ENCODE results near the gene OCRL. TPM values are rescaled to one million over a fixed set of nuclear protein-coding genes. Genes with fewer than 3 reads are reported as not detected.

Gene OCRL
- total RNA-seq, 1 experiment from 2014 or later, result 41.4 TPM

GRCh38 chrX:129637217-129638109 lies 97.4 kb downstream of the OCRL start:
- H3K79me2 ChIP-seq (ENCODE audit: low read depth), result no peaks in the 10 kb centered on the region
- TF ChIP-seq EZH2 (IDR thresholded peaks at IDR 0.05; ENCODE audit: low read depth), result no peak
- TF ChIP-seq, protein P1, sequence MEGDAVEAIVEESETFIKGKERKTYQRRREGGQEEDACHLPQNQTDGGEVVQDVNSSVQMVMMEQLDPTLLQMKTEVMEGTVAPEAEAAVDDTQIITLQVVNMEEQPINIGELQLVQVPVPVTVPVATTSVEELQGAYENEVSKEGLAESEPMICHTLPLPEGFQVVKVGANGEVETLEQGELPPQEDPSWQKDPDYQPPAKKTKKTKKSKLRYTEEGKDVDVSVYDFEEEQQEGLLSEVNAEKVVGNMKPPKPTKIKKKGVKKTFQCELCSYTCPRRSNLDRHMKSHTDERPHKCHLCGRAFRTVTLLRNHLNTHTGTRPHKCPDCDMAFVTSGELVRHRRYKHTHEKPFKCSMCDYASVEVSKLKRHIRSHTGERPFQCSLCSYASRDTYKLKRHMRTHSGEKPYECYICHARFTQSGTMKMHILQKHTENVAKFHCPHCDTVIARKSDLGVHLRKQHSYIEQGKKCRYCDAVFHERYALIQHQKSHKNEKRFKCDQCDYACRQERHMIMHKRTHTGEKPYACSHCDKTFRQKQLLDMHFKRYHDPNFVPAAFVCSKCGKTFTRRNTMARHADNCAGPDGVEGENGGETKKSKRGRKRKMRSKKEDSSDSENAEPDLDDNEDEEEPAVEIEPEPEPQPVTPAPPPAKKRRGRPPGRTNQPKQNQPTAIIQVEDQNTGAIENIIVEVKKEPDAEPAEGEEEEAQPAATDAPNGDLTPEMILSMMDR (conservative IDR thresholded peaks at IDR 0.05), result peak; percentile 99
- no peaks in the 10 kb centered on the region for H3K9me3 ChIP-seq (ENCODE audit: insufficient read depth, low read depth)
- H3K4me2 ChIP-seq, result no peak overlapping the region
- no peak overlapping the region for H3K27ac ChIP-seq
- H3K9me2 ChIP-seq (ENCODE audit: insufficient read depth), result no peaks in the 10 kb centered on the region
- intact Hi-C loops (cut with micrococcal nuclease; ENCODE audit: unreplicated experiment), result loop anchor here (1.0 to 10.0 kb wide), 4 partner anchors 30 to 423 kb away; no protein-coding TSS in a partner anchor
- H3K4me1 ChIP-seq (replicated peaks; ENCODE audit: insufficient read depth), result no peaks in the 10 kb centered on the region
- H2AFZ ChIP-seq, result no peak overlapping the region
- ChIA-PET CTCF (interaction anchor here (0.5 to 0.9 kb wide), 2 partner anchors 64 to 1082 kb away, joined by 4 to 5 read pairs; no protein-coding TSS in a partner anchor), POLR2A (ENCODE audit: unreplicated experiment) (interaction anchor here (0.6 kb wide), 1 partner anchor 10 kb away, joined by 3 read pairs; no protein-coding TSS in a partner anchor)
- no peaks in the 10 kb centered on the region for H3K27me3 ChIP-seq (ENCODE audit: insufficient read depth, low read depth)
- no peaks in the 10 kb centered on the region for H4K20me1 ChIP-seq (ENCODE audit: insufficient read depth)
- BruUV-seq (replicated peaks), result no TSS peak
- no peak overlapping the region for H3K4me3 ChIP-seq
- H3F3A ChIP-seq (ENCODE audit: insufficient read depth, low read depth), result no peaks in the 10 kb centered on the region
- DNase-seq, result peak; percentile 41 to 66
- H3K36me3 ChIP-seq (ENCODE audit: low read depth), result no peaks in the 10 kb centered on the region

DNA sequence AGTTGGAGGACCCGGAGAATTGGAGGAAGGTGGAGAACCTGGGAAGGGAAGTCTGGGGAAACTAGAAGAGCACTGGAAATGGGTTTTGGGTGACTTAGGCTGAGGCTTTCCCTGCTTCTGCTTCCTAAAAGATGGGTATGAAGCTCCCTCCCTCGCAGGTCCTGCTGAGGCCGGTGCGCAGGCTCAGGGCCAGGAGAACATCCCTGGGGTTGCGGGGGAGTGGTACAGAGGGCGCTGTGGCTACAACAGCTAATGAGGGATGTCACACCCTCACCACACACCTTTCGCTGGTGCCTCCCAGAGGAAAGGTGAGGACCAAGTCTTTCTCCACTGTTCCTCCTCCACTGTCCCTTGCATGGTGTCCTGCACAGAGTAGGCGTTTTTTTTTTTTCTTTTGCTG lies 98.9 kb downstream of the OCRL start:
- POLR2A ChIA-PET (ENCODE audit: unreplicated experiment), result no interaction called here
- TF ChIP-seq EZH2 (IDR thresholded peaks at IDR 0.05; ENCODE audit: low read depth), result no peak
- TF ChIP-seq, protein P1 (conservative IDR thresholded peaks at IDR 0.05), result no peak
- no peak for DNase-seq
- H3K4me2 ChIP-seq, result no peak overlapping the region
- no peaks in the 10 kb centered on the region for H4K20me1 ChIP-seq (ENCODE audit: insufficient read depth)
- BruUV-seq (replicated peaks), result no TSS peak
- no peak overlapping the region for H3K4me3 ChIP-seq
- no peaks in the 10 kb centered on the region for H3K9me2 ChIP-seq (ENCODE audit: insufficient read depth)
- no peaks in the 10 kb centered on the region for H3K79me2 ChIP-seq (ENCODE audit: low read depth)
- H3F3A ChIP-seq (ENCODE audit: insufficient read depth, low read depth), result no peaks in the 10 kb centered on the region
- H3K9me3 ChIP-seq (ENCODE audit: insufficient read depth, low read depth), result no peaks in the 10 kb centered on the region
- CTCF ChIA-PET, result interaction anchor here (0.6 kb wide), 1 partner anchor 261 kb away, joined by 9 read pairs; no protein-coding TSS in a partner anchor
- no peaks in the 10 kb centered on the region for H3K27me3 ChIP-seq (ENCODE audit: insufficient read depth, low read depth)
- intact Hi-C loops (cut with micrococcal nuclease; ENCODE audit: unreplicated experiment), result loop anchor here (10.0 kb wide), 1 partner anchor 186 kb away; no protein-coding TSS in a partner anchor
- H3K36me3 ChIP-seq (ENCODE audit: low read depth), result no peaks in the 10 kb centered on the region
- H3K4me1 ChIP-seq (replicated peaks; ENCODE audit: insufficient read depth), result no peaks in the 10 kb centered on the region
- no peak overlapping the region for H3K27ac ChIP-seq
- H2AFZ ChIP-seq, result no peak overlapping the region

GRCh38 chrX:129640737-129641136 lies 100.7 kb downstream of the OCRL start:
- intact Hi-C loops (cut with micrococcal nuclease; ENCODE audit: unreplicated experiment), result no loop called here
- Histone ChIP-seq H3K27ac (no peak overlapping the region), H3F3A (ENCODE audit: insufficient read depth, low read depth) (no peaks in the 10 kb centered on the region), H3K4me3 (no peak overlapping the region), H3K4me1 (replicated peaks; ENCODE audit: insufficient read depth) (0 out of 2 replicates have a peak, but pooled peaks cover 6% of the 10 kb centered on the region), H3K9me2 (ENCODE audit: insufficient read depth) (no peaks in the 10 kb centered on the region), H3K36me3 (ENCODE audit: low read depth) (no peaks in the 10 kb centered on the region), H3K4me2 (no peak overlapping the region), H3K9me3 (ENCODE audit: insufficient read depth, low read depth) (no peaks in the 10 kb centered on the region), H4K20me1 (ENCODE audit: insufficient read depth) (no peaks in the 10 kb centered on the region), H3K79me2 (ENCODE audit: low read depth) (no peaks in the 10 kb centered on the region), H2AFZ (no peak overlapping the region), H3K27me3 (ENCODE audit: insufficient read depth, low read depth) (no peaks in the 10 kb centered on the region)
- ChIA-PET POLR2A (ENCODE audit: unreplicated experiment) (no interaction called here), CTCF (no interaction called here)
- TF ChIP-seq, protein P1 (conservative IDR thresholded peaks at IDR 0.05), result no peak
- no TSS peak for BruUV-seq (replicated peaks)
- no peak for DNase-seq
